Endodermal cell (in vitro differentiated cells): ENCODE data around the gene CCK. TPM values are rescaled to one million over a fixed set of nuclear protein-coding genes. Genes with fewer than 3 reads are reported as not detected.

Experiments
- DNase-seq: peaks from one replicate; pipeline ENCODE4 v3.0.0-alpha.2; 2017
- H3K27ac ChIP-seq: 2 replicates; pipeline ENCODE4 v1.5.1; 2013; ENCODE audit warnings: mild to moderate bottlenecking, low read depth, low read length, moderate library complexity
- H3K27me3 ChIP-seq: 2 replicates; pipeline ENCODE4 v1.6.1; 2013; ENCODE audit warnings: mild to moderate bottlenecking, low read length, moderate library complexity; ENCODE audit not compliant: insufficient read depth, control insufficient read depth, poor library complexity, severe bottlenecking
- H3K36me3 ChIP-seq: 2 replicates; pipeline ENCODE4 v1.7.0; 2013; ENCODE audit warnings: mild to moderate bottlenecking, low read length, moderate library complexity; ENCODE audit not compliant: control insufficient read depth, insufficient read depth
- H3K4me1 ChIP-seq: one replicate; pipeline ENCODE4 v1.7.0; 2013; ENCODE audit warnings: low read length; ENCODE audit not compliant: control insufficient read depth, insufficient read depth
- H3K4me3 ChIP-seq: 2 replicates; pipeline ENCODE4 v1.5.1; 2013; ENCODE audit warnings: mild to moderate bottlenecking, low read length, moderate library complexity
- H3K9ac ChIP-seq: 2 replicates; pipeline ENCODE4 v1.6.1; 2013; ENCODE audit warnings: mild to moderate bottlenecking, low read length, moderate library complexity; ENCODE audit not compliant: poor library complexity, severe bottlenecking; ENCODE audit errors: extremely low read depth
- H3K9me3 ChIP-seq: 2 replicates; pipeline ENCODE4 v1.6.1; 2013; ENCODE audit warnings: mild to moderate bottlenecking, low read length, moderate library complexity; ENCODE audit not compliant: control insufficient read depth
- H3K27ac Mint-ChIP-seq: 2 replicates; pipeline ENCODE4 v1.8.0; 2020; ENCODE audit warnings: mixed read lengths
- H3K27me3 Mint-ChIP-seq: 2 replicates; pipeline ENCODE4 v1.8.0; 2021; ENCODE audit warnings: mild to moderate bottlenecking, mixed read lengths; ENCODE audit not compliant: insufficient read depth
- H3K36me3 Mint-ChIP-seq: 2 replicates; pipeline ENCODE4 v1.8.0; 2020; ENCODE audit warnings: low read depth, mixed read lengths
- H3K4me1 Mint-ChIP-seq: 2 replicates; pipeline ENCODE4 v1.8.0; 2020; ENCODE audit warnings: mixed read lengths
- H3K4me3 Mint-ChIP-seq: 2 replicates; pipeline ENCODE4 v1.8.0; 2020; ENCODE audit warnings: mild to moderate bottlenecking, moderate library complexity, mixed read lengths
- H3K9me3 Mint-ChIP-seq: 2 replicates; pipeline ENCODE4 v1.8.0; 2020; ENCODE audit warnings: mild to moderate bottlenecking, mixed read lengths
- CTCF ChIP-seq: fragments of 200-600 bp; sonication (generic); conservative IDR thresholded peaks from 2 replicates; pipeline ENCODE4 v1.5.0; 2021; ENCODE audit warnings: antibody characterized with exemption, mild to moderate bottlenecking
- WGBS, 2 experiments: methylation state at CpG; one replicate each; pipeline versions ENCODE4 v1.1.5 to v1.1.7; 2013; ENCODE audit warnings: missing lambda C conversion rate in 2 of 2, mixed read lengths in 1 of 2; ENCODE audit not compliant: insufficient coverage in 1 of 2, insufficient read length in 1 of 2; 5-methylcytosine and 5-hydroxymethylcytosine counted together
- total RNA-seq, 2 donors: library from RNA; stranded (reverse); fragmentation: NEBNext Ultra II Directional in 1 of 2; extraction: Animal tissue kit (Norgen Biotek cat#: 25700) in 1 of 2; gene quantifications; 2 replicates in 1 of 2; 3 replicates in 1 of 2; pipeline ENCODE4 v1.2.1, GENCODE V29; 2021

CCK gene
- total RNA-seq, 2 donors from 2014 or later = 0.64 to 0.97 TPM

- 84 to 100% methylated on average over 1 to 3 of the region's 3 CpGs for WGBS, 2 experiments
- Histone ChIP-seq H3K9me3 (peaks cover 46% of the 10 kb centered on the region), H3K4me1 (no peaks in the 10 kb centered on the region), H3K4me3 (no peak overlapping the region), H3K9ac (no peak overlapping the region), H3K27me3 (no peaks in the 10 kb centered on the region), H3K36me3 (no peaks in the 10 kb centered on the region), H3K27ac (no peak overlapping the region)
- Mint-ChIP-seq H3K4me1 (no peaks in the 10 kb centered on the region), H3K27ac (no peak overlapping the region), H3K9me3 (peaks cover 43% of the 10 kb centered on the region), H3K27me3 (peaks cover 31% of the 10 kb centered on the region), H3K36me3 (peaks cover 5% of the 10 kb centered on the region), H3K4me3 (no peak overlapping the region)
- no peak for TF ChIP-seq CTCF
- no peak for DNase-seq
Measured at GRCh38 chr3:42276141-42277132, 10.5 kb upstream of the CCK start.

GRCh38 chr3:42275217-42275616, 9.2 kb upstream of the CCK start:
- DNase-seq = no peak
- Histone ChIP-seq H3K9ac (no peak overlapping the region), H3K27me3 (no peaks in the 10 kb centered on the region), H3K4me3 (no peak overlapping the region), H3K4me1 (no peaks in the 10 kb centered on the region), H3K9me3 (peaks cover 37% of the 10 kb centered on the region), H3K36me3 (no peaks in the 10 kb centered on the region), H3K27ac (no peak overlapping the region)
- H3K4me1 Mint-ChIP-seq = peaks cover 8% of the 10 kb centered on the region
- H3K4me3 Mint-ChIP-seq = no peak overlapping the region
- TF ChIP-seq CTCF = no peak
- peaks cover 38% of the 10 kb centered on the region for H3K9me3 Mint-ChIP-seq
- peaks cover 29% of the 10 kb centered on the region for H3K27me3 Mint-ChIP-seq
- 97% methylated on average over 1 of the region's 1 CpG; no CpG with 5 or more reads in 1 of the 2 experiments for WGBS, 2 experiments
- no peak overlapping the region for H3K27ac Mint-ChIP-seq
- H3K36me3 Mint-ChIP-seq = peaks cover 3% of the 10 kb centered on the region

- Histone ChIP-seq H3K9me3 (peaks cover 30% of the 10 kb centered on the region), H3K36me3 (no peaks in the 10 kb centered on the region), H3K27me3 (no peaks in the 10 kb centered on the region), H3K27ac (no peak overlapping the region), H3K9ac (no peak overlapping the region), H3K4me1 (peaks cover 4% of the 10 kb centered on the region), H3K4me3 (no peak overlapping the region)
- TF ChIP-seq CTCF = no peak
- H3K9me3 Mint-ChIP-seq = peaks cover 29% of the 10 kb centered on the region
- H3K4me1 Mint-ChIP-seq = peaks cover 15% of the 10 kb centered on the region
- H3K27ac Mint-ChIP-seq = no peak overlapping the region
- H3K4me3 Mint-ChIP-seq = no peak overlapping the region
- no peak for DNase-seq
- peaks cover 27% of the 10 kb centered on the region for H3K27me3 Mint-ChIP-seq
- H3K36me3 Mint-ChIP-seq = no peaks in the 10 kb centered on the region
Measured at GRCh38 chr3:42274266-42274665, 8.3 kb upstream of the CCK start.
